ENCODE data around the gene ACTN4.

Gene ACTN4

DNA sequence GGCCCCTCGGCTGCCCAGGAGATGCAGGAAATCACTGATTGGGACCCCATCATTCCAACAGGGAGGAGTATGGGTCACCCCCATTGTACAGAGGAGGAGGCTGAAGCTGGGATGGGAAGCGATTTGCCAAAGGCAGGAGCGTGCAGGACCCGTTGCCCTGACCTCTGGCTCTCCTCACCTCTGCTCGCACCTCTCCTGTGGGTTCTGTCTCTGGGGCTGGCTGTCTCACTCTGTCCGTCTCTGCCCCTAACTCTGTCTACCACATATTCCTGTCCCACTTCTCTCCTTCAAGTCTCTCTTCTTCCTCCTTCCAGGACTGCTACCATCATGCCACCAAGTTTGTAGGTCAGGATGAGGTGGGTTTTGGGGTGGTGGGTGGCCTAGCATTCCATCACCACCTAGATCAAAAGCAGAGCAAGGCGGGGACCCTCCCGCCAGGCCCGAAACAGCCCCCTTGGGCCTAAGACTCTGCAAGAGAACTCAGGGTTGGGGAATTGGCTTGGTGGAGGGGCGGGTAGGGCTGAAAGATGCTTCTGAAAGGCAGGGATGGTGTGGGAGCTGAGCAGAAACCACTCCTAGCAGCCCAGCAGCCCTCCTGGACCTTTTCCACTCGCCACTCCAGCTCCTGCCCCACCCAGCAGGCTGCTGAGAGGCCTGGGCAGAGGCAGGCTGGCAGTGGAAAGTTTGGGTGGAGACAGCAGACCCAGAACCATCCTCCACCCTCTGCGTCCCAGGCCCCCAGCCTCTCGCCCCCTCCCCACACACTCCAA, 126.9 kb downstream of the ACTN4 start:
- FAIRE-seq: no peak

GRCh38 chr19:38778733-38779132, 131.3 kb downstream of the ACTN4 start:
- FAIRE-seq: no peak

- no peak for FAIRE-seq
Measured at GRCh38 chr19:38780443-38780842, 133.0 kb downstream of the ACTN4 start.

DNA sequence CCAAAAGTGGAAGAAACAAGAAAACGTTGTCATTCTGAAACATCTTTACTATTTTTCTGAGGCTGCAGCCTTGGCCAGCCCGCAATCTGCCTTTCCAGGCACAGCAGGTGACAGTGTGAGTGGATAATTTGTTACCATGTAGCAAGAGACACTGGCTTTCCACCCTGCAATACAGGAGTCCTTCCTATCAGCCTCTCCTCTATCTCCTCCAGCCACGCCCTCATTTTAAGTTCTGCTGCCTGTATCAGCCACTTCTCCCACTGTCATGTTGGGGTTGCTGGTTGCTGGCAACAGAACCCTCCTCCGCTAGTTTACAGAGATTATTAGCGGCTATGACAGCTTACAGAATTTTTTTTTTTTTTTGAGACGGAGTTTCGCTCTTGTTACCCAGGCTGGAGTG, 133.6 kb downstream of the ACTN4 start:
- no peak for FAIRE-seq
